GM12892 (cell line): ENCODE data around the gene RPIA.
A peak's percentile ranks its signal among the peaks of the same experiment; 100 is the strongest.

Experiments
- DNase-seq: peaks from one replicate; pipeline ENCODE4 v3.0.0; 2011; ENCODE audit not compliant: insufficient read length
- FAIRE-seq: peaks from 2 replicates; lab custom pipeline; 2011; peaks lifted over from hg19 to GRCh38; lab: Jason Lieb, UNC
- POLR2A ChIP-seq: IDR thresholded peaks from 2 replicates; pipeline ENCODE4 v1.6.1; 2011; ENCODE audit warnings: low read depth, low read length, control low read depth
- POLR2AphosphoS5 ChIP-seq: IDR thresholded peaks from 2 replicates; pipeline ENCODE4 v1.6.1; 2011; ENCODE audit warnings: low read depth, low read length, control low read depth
- TAF1 ChIP-seq: IDR thresholded peaks from 2 replicates; pipeline ENCODE4 v1.6.1; 2011; ENCODE audit warnings: low read depth, mild to moderate bottlenecking, control low read depth, low read length, borderline replicate concordance

RPIA gene

DNA sequence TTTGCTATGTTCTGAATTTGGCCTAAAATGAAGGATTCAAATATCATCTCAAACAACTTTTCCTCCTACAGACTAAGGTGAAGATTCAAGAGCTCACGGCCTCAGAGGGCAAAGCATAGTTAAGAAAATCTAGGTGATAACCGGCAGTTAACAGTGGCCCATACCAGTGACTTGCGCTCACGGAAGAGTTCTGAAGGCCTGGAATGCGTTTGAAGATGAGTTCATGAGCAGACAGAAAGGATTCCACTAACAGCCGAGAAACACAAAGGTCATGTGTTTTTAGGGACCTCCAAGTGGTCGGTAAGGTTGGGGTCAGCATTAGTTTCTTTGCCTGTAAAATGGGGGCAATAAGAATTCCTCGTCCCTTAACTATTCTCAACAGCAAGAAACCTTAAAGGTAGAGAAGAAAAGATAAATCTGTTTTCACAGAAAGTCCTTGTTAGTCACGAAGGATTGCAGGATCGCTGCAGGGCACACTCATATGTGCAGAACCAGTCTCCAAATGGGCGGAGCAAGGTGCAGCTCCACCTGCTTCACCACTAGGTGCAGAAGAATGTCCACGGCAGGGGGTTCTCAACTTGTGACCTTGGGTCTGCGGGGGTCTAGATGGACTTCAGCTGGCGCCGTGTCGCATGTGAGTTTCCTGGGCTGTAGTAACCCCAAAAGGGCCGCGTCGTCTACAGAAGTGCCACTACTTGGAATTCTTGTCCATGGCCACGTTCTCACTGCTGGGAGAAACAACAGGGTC is 708 bp upstream of the RPIA start:
- FAIRE-seq (no peak), DNase-seq (peak; percentile 12)
- no peak for TF ChIP-seq POLR2AphosphoS5
- no peak for TF ChIP-seq POLR2A
- no peak for TF ChIP-seq TAF1

DNA sequence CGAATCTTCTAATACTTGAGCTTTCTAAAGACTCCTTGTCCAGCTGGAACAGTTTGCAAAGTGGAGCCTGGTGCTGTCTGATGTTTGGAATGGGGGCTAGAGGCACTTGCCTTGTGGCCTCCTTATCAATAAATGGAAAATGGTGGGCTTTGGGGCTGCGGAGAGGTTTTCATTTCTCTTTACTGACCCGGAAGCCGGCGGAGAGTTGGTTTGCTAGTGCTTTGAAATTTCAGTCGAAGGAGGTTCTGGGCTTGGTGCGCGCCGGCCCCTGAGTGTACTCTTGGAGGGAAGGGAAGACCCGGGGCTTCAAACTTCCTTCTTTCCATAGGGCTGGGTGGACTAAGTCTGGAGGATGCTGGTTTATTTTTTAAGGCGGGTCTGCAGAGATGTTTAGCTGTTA is 714 bp downstream of the RPIA start:
- FAIRE-seq = peak; percentile 74
- DNase-seq = peak; percentile 17

DNA sequence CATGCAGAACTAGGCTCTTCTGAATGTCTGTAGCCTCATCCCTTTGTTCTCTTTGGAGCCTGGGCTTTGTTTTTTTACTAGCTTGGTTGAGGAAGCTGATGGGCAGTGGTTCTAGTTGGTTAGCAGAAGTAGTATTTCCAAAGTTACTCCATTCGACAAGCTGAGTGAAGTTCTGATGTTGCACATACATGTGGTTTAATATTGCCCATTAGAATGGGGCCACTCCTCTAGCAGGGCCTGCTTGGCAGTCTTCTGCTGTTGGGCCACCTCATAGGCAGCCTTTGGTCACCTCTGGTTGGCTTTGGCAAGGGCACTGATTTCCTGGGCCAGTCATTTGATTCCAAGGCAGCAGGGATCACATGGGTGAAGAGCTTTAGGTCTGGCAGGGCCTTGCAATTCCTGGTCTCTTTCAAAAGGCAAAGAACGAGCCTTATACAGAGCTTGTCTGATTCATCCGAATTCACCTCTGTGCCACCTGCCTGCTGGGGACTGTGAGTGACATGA is 2.5 kb downstream of the RPIA start:
- FAIRE-seq = no peak
- DNase-seq = no peak
- TF ChIP-seq TAF1 = no peak
- no peak for TF ChIP-seq POLR2A
- TF ChIP-seq POLR2AphosphoS5 = no peak

More for the DNA sequence above, 714 bp downstream of the RPIA start:
- TF ChIP-seq TAF1 (no peak), POLR2AphosphoS5 (no peak), POLR2A (no peak)

- DNase-seq (no peak), FAIRE-seq (no peak)
- no peak for TF ChIP-seq POLR2A
Measured at GRCh38 chr2:88696611-88697010, 5.1 kb downstream of the RPIA start.

GRCh38 chr2:88697370-88698026 is 6.0 kb downstream of the RPIA start:
- FAIRE-seq (no peak), DNase-seq (no peak)
- TF ChIP-seq POLR2A (no peak), TAF1 (no peak), POLR2AphosphoS5 (no peak)

- no peak for DNase-seq
- FAIRE-seq = no peak
- TF ChIP-seq POLR2A (no peak), POLR2AphosphoS5 (no peak), TAF1 (no peak)
Measured at GRCh38 chr2:88698027-88698413, 6.5 kb downstream of the RPIA start.

GRCh38 chr2:88698498-88699233 is 7.2 kb downstream of the RPIA start:
- FAIRE-seq = no peak
- no peak for TF ChIP-seq TAF1
- TF ChIP-seq POLR2AphosphoS5 = no peak
- no peak for TF ChIP-seq POLR2A
- no peak for DNase-seq

GRCh38 chr2:88707003-88707402 is 15.5 kb downstream of the RPIA start:
- DNase-seq (no peak), FAIRE-seq (no peak)
- no peak for TF ChIP-seq TAF1

GRCh38 chr2:88709181-88709631 is 17.7 kb downstream of the RPIA start:
- no peak for FAIRE-seq
- no peak for TF ChIP-seq POLR2A
- no peak for TF ChIP-seq TAF1
- no peak for TF ChIP-seq POLR2AphosphoS5
- DNase-seq = no peak

- FAIRE-seq (no peak), DNase-seq (no peak)
- TF ChIP-seq TAF1 (no peak), POLR2AphosphoS5 (no peak), POLR2A (no peak)
Measured at GRCh38 chr2:88711289-88711688, 19.8 kb downstream of the RPIA start.

- no peak for TF ChIP-seq TAF1
- TF ChIP-seq POLR2AphosphoS5 = no peak
- TF ChIP-seq POLR2A = no peak
- DNase-seq = no peak
- no peak for FAIRE-seq
Measured at GRCh38 chr2:88711897-88712296, 20.4 kb downstream of the RPIA start.

DNA sequence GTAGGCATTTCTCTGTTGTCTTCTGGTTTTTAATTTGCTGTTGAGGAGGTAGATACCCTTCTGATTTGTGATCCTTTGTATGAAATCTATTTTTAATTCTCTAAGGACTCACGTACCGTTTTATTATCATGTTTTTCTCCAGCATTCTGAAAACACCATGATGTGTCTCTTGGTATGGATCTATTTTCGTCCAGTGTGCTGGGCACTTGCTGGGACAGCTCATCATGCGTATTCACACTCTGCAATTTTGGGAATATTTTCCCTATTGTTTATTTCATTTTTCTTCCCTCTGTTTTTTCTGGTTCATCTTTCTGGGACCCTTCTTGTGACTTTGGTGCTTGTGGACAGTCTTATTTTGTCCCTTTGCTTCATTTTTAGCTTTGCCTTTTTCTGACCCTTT is 21.9 kb downstream of the RPIA start:
- TF ChIP-seq TAF1 = no peak
- no peak for TF ChIP-seq POLR2AphosphoS5
- no peak for TF ChIP-seq POLR2A
- DNase-seq = no peak
- no peak for FAIRE-seq
